ENCODE measurements around the gene PPP1R3A. TPM values are rescaled to one million over a fixed set of nuclear protein-coding genes. Genes with fewer than 3 reads are reported as not detected.

The PPP1R3A gene, protein sequence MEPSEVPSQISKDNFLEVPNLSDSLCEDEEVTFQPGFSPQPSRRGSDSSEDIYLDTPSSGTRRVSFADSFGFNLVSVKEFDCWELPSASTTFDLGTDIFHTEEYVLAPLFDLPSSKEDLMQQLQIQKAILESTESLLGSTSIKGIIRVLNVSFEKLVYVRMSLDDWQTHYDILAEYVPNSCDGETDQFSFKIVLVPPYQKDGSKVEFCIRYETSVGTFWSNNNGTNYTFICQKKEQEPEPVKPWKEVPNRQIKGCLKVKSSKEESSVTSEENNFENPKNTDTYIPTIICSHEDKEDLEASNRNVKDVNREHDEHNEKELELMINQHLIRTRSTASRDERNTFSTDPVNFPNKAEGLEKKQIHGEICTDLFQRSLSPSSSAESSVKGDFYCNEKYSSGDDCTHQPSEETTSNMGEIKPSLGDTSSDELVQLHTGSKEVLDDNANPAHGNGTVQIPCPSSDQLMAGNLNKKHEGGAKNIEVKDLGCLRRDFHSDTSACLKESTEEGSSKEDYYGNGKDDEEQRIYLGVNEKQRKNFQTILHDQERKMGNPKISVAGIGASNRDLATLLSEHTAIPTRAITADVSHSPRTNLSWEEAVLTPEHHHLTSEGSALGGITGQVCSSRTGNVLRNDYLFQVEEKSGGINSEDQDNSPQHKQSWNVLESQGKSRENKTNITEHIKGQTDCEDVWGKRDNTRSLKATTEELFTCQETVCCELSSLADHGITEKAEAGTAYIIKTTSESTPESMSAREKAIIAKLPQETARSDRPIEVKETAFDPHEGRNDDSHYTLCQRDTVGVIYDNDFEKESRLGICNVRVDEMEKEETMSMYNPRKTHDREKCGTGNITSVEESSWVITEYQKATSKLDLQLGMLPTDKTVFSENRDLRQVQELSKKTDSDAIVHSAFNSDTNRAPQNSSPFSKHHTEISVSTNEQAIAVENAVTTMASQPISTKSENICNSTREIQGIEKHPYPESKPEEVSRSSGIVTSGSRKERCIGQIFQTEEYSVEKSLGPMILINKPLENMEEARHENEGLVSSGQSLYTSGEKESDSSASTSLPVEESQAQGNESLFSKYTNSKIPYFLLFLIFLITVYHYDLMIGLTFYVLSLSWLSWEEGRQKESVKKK
- not detected for total RNA-seq

DNA sequence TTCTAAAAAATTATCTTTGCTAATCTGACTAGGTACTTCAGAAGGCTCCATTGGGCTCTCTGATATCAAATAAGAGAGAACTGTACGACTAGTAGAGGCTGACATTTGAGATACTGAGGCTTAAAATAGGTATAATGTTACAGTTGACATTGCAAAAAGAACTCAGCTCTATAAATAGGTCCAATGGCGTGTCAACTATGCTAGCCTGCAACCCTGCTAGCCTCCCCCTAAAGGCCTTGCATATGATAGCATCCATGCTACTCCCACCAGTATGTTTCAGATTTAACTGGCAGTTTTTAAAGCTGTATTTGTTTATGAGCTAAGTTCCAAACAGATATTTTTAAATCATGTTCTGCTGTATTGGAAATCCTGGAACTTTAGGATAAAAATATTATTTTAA lies at the start of gene PPP1R3A:
Gene PPP1R3A (minus strand): TSS at position 64 of the 400 bp plus-strand sequence. CDS start 13 bp downstream, at position 51.
- TF ChIP-seq, protein P1, sequence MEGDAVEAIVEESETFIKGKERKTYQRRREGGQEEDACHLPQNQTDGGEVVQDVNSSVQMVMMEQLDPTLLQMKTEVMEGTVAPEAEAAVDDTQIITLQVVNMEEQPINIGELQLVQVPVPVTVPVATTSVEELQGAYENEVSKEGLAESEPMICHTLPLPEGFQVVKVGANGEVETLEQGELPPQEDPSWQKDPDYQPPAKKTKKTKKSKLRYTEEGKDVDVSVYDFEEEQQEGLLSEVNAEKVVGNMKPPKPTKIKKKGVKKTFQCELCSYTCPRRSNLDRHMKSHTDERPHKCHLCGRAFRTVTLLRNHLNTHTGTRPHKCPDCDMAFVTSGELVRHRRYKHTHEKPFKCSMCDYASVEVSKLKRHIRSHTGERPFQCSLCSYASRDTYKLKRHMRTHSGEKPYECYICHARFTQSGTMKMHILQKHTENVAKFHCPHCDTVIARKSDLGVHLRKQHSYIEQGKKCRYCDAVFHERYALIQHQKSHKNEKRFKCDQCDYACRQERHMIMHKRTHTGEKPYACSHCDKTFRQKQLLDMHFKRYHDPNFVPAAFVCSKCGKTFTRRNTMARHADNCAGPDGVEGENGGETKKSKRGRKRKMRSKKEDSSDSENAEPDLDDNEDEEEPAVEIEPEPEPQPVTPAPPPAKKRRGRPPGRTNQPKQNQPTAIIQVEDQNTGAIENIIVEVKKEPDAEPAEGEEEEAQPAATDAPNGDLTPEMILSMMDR (IDR thresholded peaks at IDR 0.05): no peak
- no peak for TF ChIP-seq POLR2A (IDR thresholded peaks at IDR 0.05)
- 62 to 71% methylated on average over 2 of the region's 2 CpGs for WGBS, 2 donors
- DNase-seq (ENCODE audit: low spot score in 2 of 2): no peak
- H3K4me3 ChIP-seq (ENCODE audit: low read depth, poor library complexity, severe bottlenecking): no peak within 1 kb of the TSS
- intact Hi-C loops (cut with DNase I; ENCODE audit: low total_unique reads): no loop called here

DNA sequence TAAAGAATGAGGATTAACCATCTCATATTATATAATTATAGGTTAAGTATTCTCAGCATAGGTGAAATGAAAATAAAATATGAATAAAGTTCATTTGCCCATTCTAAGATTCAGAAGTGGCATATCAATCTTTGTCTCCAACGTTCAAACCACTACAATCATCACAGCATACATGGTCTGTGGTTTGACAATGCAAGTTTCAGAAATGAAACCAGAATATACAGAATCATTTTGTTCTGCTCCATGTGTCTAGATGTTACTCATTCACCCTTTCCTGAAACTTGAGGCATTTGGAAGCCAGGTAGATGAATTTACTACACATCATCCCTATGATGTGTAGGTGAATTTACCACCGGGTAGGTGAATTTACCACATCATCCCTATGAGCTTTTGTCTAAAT lies 44.5 kb upstream of the PPP1R3A start:
- WGBS, 2 donors: 78 to 82% methylated on average over 2 of the region's 2 CpGs
- DNase-seq (ENCODE audit: low spot score in 2 of 2): no peak
- intact Hi-C loops (cut with DNase I; ENCODE audit: low total_unique reads): no loop called here
- no peak for TF ChIP-seq POLR2A (IDR thresholded peaks at IDR 0.05)
- TF ChIP-seq, protein P1 (IDR thresholded peaks at IDR 0.05): no peak
- no peak overlapping the region for H3K4me3 ChIP-seq (ENCODE audit: low read depth, poor library complexity, severe bottlenecking)

DNA sequence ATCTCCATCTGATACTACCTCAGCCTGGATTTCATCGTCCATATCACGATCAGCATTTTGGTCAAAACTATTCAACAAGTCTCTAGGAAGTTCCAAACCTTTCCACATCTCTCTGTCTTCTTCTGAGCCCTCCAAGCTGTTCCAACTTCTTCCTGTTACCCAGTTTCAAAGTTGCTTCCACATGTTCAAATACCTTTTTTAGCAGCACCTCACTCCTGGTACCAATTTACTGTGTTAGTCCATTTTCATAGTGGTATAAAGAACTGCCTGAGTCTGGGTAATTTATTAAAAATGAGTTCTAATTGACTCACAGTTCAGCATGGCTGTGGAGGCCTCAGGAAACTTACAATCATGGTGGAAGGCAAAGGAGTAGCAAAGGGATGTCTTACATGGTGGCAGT lies 41.1 kb upstream of the PPP1R3A start:
- no peak overlapping the region for H3K4me3 ChIP-seq (ENCODE audit: low read depth, poor library complexity, severe bottlenecking)
- intact Hi-C loops (cut with DNase I; ENCODE audit: low total_unique reads): no loop called here
- TF ChIP-seq, protein P1 (IDR thresholded peaks at IDR 0.05): no peak
- no peak for TF ChIP-seq POLR2A (IDR thresholded peaks at IDR 0.05)
- WGBS, 2 donors: 92 to 97% methylated on average over 2 of the region's 2 CpGs
- DNase-seq (ENCODE audit: low spot score in 2 of 2): no peak

DNA sequence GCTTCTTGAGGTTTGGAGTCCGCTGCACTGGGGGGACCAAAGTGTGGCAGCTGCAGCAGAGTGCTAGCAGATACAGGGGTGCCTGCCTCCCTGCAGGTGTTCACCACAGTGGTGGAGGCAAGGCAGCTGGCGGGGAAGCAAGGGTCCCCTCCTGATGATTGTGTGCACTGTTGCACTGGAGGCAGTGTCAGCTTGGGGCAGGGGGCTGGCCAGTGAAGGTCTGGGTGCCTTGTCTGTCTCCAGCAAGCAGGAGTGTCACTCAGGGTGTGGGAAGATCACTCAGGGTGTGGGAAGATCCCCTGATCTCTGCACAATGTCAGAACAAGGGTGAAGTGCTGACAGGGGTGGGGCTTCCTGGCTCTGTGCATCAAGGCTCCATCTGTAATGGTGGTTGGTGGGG lies 36.3 kb upstream of the PPP1R3A start:
- H3K4me3 ChIP-seq (ENCODE audit: low read depth, poor library complexity, severe bottlenecking): no peak overlapping the region
- TF ChIP-seq POLR2A (IDR thresholded peaks at IDR 0.05): no peak
- TF ChIP-seq, protein P1 (IDR thresholded peaks at IDR 0.05): no peak
- WGBS, 2 donors: 94 to 95% methylated on average over 2 of the region's 2 CpGs
- intact Hi-C loops (cut with DNase I; ENCODE audit: low total_unique reads): no loop called here
- no peak for DNase-seq (ENCODE audit: low spot score in 2 of 2)

DNA sequence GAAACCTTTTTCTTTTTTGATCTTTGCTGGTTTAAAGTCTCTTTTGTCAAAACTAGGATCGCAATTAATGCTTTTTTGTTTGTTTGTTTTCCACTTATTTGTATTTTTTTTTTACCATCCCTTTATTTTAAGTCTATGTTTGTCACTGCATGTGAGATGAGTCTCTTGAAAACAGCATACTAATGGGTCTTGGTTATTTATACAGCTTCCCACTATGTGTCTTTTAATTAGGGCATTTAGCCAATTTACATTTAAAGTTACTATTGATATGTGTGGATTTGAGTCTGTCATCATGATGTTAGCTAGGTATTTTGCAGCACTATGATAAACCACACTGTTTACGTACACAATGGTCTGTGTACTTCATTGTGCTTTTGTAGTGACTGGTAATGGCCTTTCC lies 34.7 kb upstream of the PPP1R3A start:
- intact Hi-C loops (cut with DNase I; ENCODE audit: low total_unique reads): no loop called here
- no peak overlapping the region for H3K4me3 ChIP-seq (ENCODE audit: low read depth, poor library complexity, severe bottlenecking)
- WGBS, 2 donors: 79 to 91% methylated on average over 2 of the region's 2 CpGs
- DNase-seq (ENCODE audit: low spot score in 2 of 2): no peak
- no peak for TF ChIP-seq POLR2A (IDR thresholded peaks at IDR 0.05)
- TF ChIP-seq, protein P1 (IDR thresholded peaks at IDR 0.05): no peak

Data from lower leg skin (tissue), 4 donors.